IMR-90 (cell line): ENCODE data around the gene CIBAR2. TPM values are rescaled to one million over a fixed set of nuclear protein-coding genes. Genes with fewer than 3 reads are reported as not detected.

Source experiments
- ATAC-seq: fragments of 200-7000 bp; cut with Tn5 transposase; 2 replicates; pipeline ENCODE4 v1.9.1; 2020; ENCODE audit warnings: low read depth, mild to moderate bottlenecking, moderate library complexity
- BruUV-seq: library from RNA; stranded (reverse); fragments of 400-500 nt; replicated peaks from 2 replicates; lab custom pipeline; 2021; lab: Mats Ljungman, UMichigan
- CTCF ChIA-PET: fragments of 300-600 bp; formaldehyde crosslinking; extraction: SDS; loops from one replicate; lab custom pipeline; 2021; ENCODE audit warnings: antibody characterized with exemption; lab: Yijun Ruan, JAX
- POLR2A ChIA-PET: fragments of 300-600 bp; sonication (Branson Sonifier 250); formaldehyde crosslinking; loops from one replicate; lab custom pipeline; 2022; ENCODE audit warnings: antibody characterized with exemption; ENCODE audit not compliant: unreplicated experiment; lab: Charles Lee
- DNase-seq: peaks from one replicate; pipeline ENCODE4 v3.0.0; 2013
- H2AFZ ChIP-seq: replicated peaks from 2 replicates; pipeline ENCODE3; 2013; ENCODE audit warnings: low read length, mild to moderate bottlenecking; ENCODE audit not compliant: poor library complexity
- H2AK5ac ChIP-seq: 2 replicates; pipeline ENCODE4 v1.6.1; 2013; ENCODE audit warnings: low read depth, low read length, inconsistent platforms
- H2AK9ac ChIP-seq: replicated peaks from 2 replicates; pipeline ENCODE3; 2013; ENCODE audit warnings: mild to moderate bottlenecking, low read depth, low read length, moderate library complexity; ENCODE audit not compliant: poor library complexity
- H2BK120ac ChIP-seq: 2 replicates; pipeline ENCODE4 v1.6.1; 2013; ENCODE audit warnings: low read depth, low read length, inconsistent platforms
- H2BK15ac ChIP-seq: 3 replicates; pipeline ENCODE4 v1.6.1; 2013; ENCODE audit warnings: low read depth, low read length, inconsistent platforms
- H2BK20ac ChIP-seq: 2 replicates; pipeline ENCODE4 v1.6.1; 2013; ENCODE audit warnings: low read depth, mild to moderate bottlenecking, inconsistent platforms, low read length, moderate library complexity
- H2BK5ac ChIP-seq: 2 replicates; pipeline ENCODE4 v1.6.1; 2013; ENCODE audit warnings: mild to moderate bottlenecking, low read depth, low read length, inconsistent platforms; ENCODE audit not compliant: poor library complexity, severe bottlenecking
- H3K14ac ChIP-seq: replicated peaks from 2 replicates; pipeline ENCODE4 v1.6.1; 2013; ENCODE audit warnings: low read depth, low read length, inconsistent platforms
- H3K18ac ChIP-seq: 2 replicates; pipeline ENCODE4 v1.6.1; 2013; ENCODE audit warnings: low read depth, low read length, control low read depth
- H3K23ac ChIP-seq: 2 replicates; pipeline ENCODE4 v1.6.1; 2013; ENCODE audit warnings: low read depth, low read length, inconsistent platforms
- H3K27ac ChIP-seq: 2 replicates; pipeline ENCODE4 v1.5.1; 2013; ENCODE audit warnings: mild to moderate bottlenecking, control low read depth, low read length; ENCODE audit not compliant: insufficient read depth
- H3K27me3 ChIP-seq: 2 replicates; pipeline ENCODE4 v1.6.1; 2013; ENCODE audit warnings: low read length; ENCODE audit not compliant: control insufficient read depth, insufficient read depth
- H3K36me3 ChIP-seq: 2 replicates; pipeline ENCODE4 v1.6.1; 2013; ENCODE audit warnings: low read length, mixed read lengths; ENCODE audit not compliant: control insufficient read depth, insufficient read depth
- H3K4ac ChIP-seq: 2 replicates; pipeline ENCODE4 v1.6.1; 2013; ENCODE audit warnings: low read depth, low read length, inconsistent platforms
- H3K4me1 ChIP-seq: 2 replicates; pipeline ENCODE4 v1.6.1; 2013; ENCODE audit warnings: low read length, mixed read lengths; ENCODE audit not compliant: control insufficient read depth, insufficient read depth
- H3K4me2 ChIP-seq: 2 replicates; pipeline ENCODE4 v1.6.1; 2013; ENCODE audit warnings: low read depth, mild to moderate bottlenecking, control low read depth, low read length, moderate library complexity
- H3K4me3 ChIP-seq: 2 replicates; pipeline ENCODE4 v1.5.1; 2013; ENCODE audit warnings: low read depth, mild to moderate bottlenecking, control low read depth, low read length, moderate library complexity; ENCODE audit not compliant: insufficient read depth
- H3K56ac ChIP-seq: 2 replicates; pipeline ENCODE4 v1.6.1; 2013; ENCODE audit warnings: low read length, inconsistent platforms; ENCODE audit not compliant: insufficient read depth; ENCODE audit errors: extremely low read depth
- H3K79me1 ChIP-seq, 2 experiments: 2 replicates each; pipeline ENCODE4 v1.6.1; 2013; ENCODE audit warnings: low read length in 2 of 2, inconsistent platforms in 1 of 2, low read depth in 1 of 2
- H3K9ac ChIP-seq: 2 replicates; pipeline ENCODE4 v1.6.1; 2013; ENCODE audit warnings: low read depth, low read length, control low read depth
- H3K9me1 ChIP-seq: 2 replicates; pipeline ENCODE4 v1.6.1; 2013; ENCODE audit warnings: low read length, inconsistent platforms; ENCODE audit not compliant: insufficient read depth
- H3K9me3 ChIP-seq: 2 replicates; pipeline ENCODE4 v1.6.1; 2013; ENCODE audit warnings: low read length; ENCODE audit not compliant: control insufficient read depth, insufficient read depth
- H4K20me1 ChIP-seq: 2 replicates; pipeline ENCODE4 v1.6.1; 2013; ENCODE audit warnings: low read length, inconsistent platforms; ENCODE audit not compliant: insufficient read depth
- H4K5ac ChIP-seq: 2 replicates; pipeline ENCODE4 v1.6.1; 2013; ENCODE audit warnings: mild to moderate bottlenecking, low read depth, low read length, control low read depth
- H4K8ac ChIP-seq, 2 experiments: 2 replicates each; pipeline ENCODE4 v1.6.1; 2013; ENCODE audit warnings: low read depth in 2 of 2, low read length in 2 of 2, control low read depth in 1 of 2, inconsistent platforms in 1 of 2
- H4K91ac ChIP-seq: 2 replicates; pipeline ENCODE4 v1.6.1; 2013; ENCODE audit warnings: low read depth, low read length, inconsistent platforms; ENCODE audit not compliant: insufficient read depth
- BHLHE40 ChIP-seq: fragments of 150-350 bp; IDR thresholded peaks from 2 replicates; pipeline ENCODE4 v1.6.1; 2016; ENCODE audit warnings: mild to moderate bottlenecking, low read depth, low read length
- CEBPB ChIP-seq: IDR thresholded peaks from 2 replicates; pipeline ENCODE4 v1.6.1; 2012; ENCODE audit warnings: low read depth, low read length, improper control_type of control experiment
- MAFK ChIP-seq: IDR thresholded peaks from 2 replicates; pipeline ENCODE4 v1.6.1; 2012; ENCODE audit warnings: low read depth, low read length, improper control_type of control experiment
- MAZ ChIP-seq: IDR thresholded peaks from 2 replicates; pipeline ENCODE4 v1.6.1; 2012; ENCODE audit warnings: low read depth, mild to moderate bottlenecking, low read length, improper control_type of control experiment, moderate library complexity, borderline replicate concordance
- MXI1 ChIP-seq: IDR thresholded peaks from 2 replicates; pipeline ENCODE4 v1.6.1; 2012; ENCODE audit warnings: low read depth, mild to moderate bottlenecking, low read length, moderate library complexity, borderline replicate concordance
- NFE2L2 ChIP-seq: fragments of 150-350 bp; IDR thresholded peaks from 2 replicates; pipeline ENCODE4 v1.6.1; 2016; ENCODE audit warnings: low read depth, mild to moderate bottlenecking, low read length
- RCOR1 ChIP-seq: IDR thresholded peaks from 2 replicates; pipeline ENCODE4 v1.6.1; 2012; ENCODE audit warnings: mild to moderate bottlenecking, low read length, improper control_type of control experiment; ENCODE audit not compliant: insufficient replicate concordance
- WGBS, 2 experiments: methylation state at CpG; one replicate each; pipeline versions ENCODE4 v1.1.5 to v1.1.7; 2013; ENCODE audit warnings: missing lambda C conversion rate in 2 of 2; ENCODE audit not compliant: insufficient read length in 1 of 2; ENCODE audit errors: extremely low coverage in 2 of 2; 5-methylcytosine and 5-hydroxymethylcytosine counted together
- dilution Hi-C: fragments of 300-500 bp; cut with HindIII; formaldehyde crosslinking; loops from one replicate; pipeline ENCODE4 v1.14.3; 2018; ENCODE audit warnings: low sequenced_read_pairs; ENCODE audit not compliant: unreplicated experiment
- in situ Hi-C: fragments of 300-500 bp; cut with MboI; formaldehyde crosslinking; loops from 3 replicates; pipeline ENCODE4 v1.14.3; 2019; ENCODE audit warnings: low sequenced_read_pairs, inconsistent platforms, mixed read lengths
- intact Hi-C: fragments of 100-400 bp; cut with micrococcal nuclease; formaldehyde crosslinking; loops from 2 replicates; pipeline ENCODE4 v1.10.0; 2022
- polyA plus RNA-seq, 3 experiments: library from polyadenylated mRNA; depleted of rRNA; stranded (reverse); fragments of >200 nt; gene quantifications; 2 replicates each; pipeline ENCODE4 v1.2.3, GENCODE V29; 2012; ENCODE audit warnings: low replicate concordance in 1 of 3
- total RNA-seq: library from RNA; depleted of rRNA; stranded (reverse); fragments of >200 nt; gene quantifications from 2 replicates; pipeline ENCODE4 v1.2.3, GENCODE V29; 2012
- TF ChIP-seq, protein P1 (sequence below): fragments of 150-350 bp; IDR thresholded peaks from 2 replicates; pipeline ENCODE4 v1.6.1; 2016; ENCODE audit warnings: low read depth, mild to moderate bottlenecking, low read length, moderate library complexity, borderline replicate concordance
- TF ChIP-seq, protein P2 (sequence below): fragments of 150-350 bp; IDR thresholded peaks from 2 replicates; pipeline ENCODE4 v1.6.1; 2017; ENCODE audit warnings: mild to moderate bottlenecking, antibody characterized with exemption, low read length, low read depth

Gene CIBAR2
- total and polyA plus RNA-seq, 2 of the 4 experiments (the other 2 are of a cell fraction): 0.18 to 0.24 TPM

DNA sequence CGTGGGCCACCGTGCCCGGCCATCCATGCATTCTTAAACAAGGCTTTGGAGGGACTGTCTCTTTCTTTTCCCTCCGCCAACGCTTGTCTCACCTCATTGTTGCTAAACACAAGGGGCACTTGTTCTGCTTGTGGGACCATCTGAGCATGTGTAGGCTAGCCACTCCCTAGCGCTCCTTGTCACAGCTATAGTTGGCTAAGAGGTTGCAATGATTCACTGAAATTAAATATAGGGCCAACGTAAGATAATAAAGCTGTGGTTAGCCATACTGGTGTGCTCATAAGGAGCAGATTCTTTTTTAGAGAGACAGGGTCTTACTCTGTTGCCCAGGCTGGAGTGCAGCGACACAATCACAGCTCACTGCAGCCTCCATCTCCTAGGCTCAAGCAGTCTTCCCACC lies 43.5 kb downstream of the CIBAR2 start:
- peak; percentile 52 for DNase-seq
- Histone ChIP-seq H3K18ac (no peak overlapping the region), H4K5ac (no peak overlapping the region), H2AK9ac (no peak overlapping the region), H2BK5ac (no peak overlapping the region), H3K27me3 (no peaks in the 10 kb centered on the region), H3K4me1 (peaks cover 9% of the 10 kb centered on the region), H3K9ac (no peak overlapping the region), H3K14ac (no peak overlapping the region), H2BK15ac (no peak overlapping the region), H3K56ac (no peak overlapping the region), H3K27ac (no peak overlapping the region), H3K4me2 (no peak overlapping the region), H2AFZ (no peak overlapping the region), H3K4me3 (no peak overlapping the region), H3K9me3 (no peaks in the 10 kb centered on the region), H3K4ac (no peak overlapping the region), H4K8ac (no peak overlapping the region), H3K79me1 (peaks cover 0 to 9% of the 10 kb centered on the region in 2 experiments; a peak in 1 of 4 replicates), H2BK120ac (no peak overlapping the region), H2AK5ac (no peak overlapping the region), H4K91ac (no peak overlapping the region), H3K23ac (no peak overlapping the region), H4K20me1 (no peaks in the 10 kb centered on the region; the same call in 1 of the 2 replicates), H2BK20ac (no peak overlapping the region), H3K36me3 (peaks cover 13% of the 10 kb centered on the region; the same call in 1 of the 2 replicates), H3K9me1 (peaks cover 4% of the 10 kb centered on the region; the same call in 1 of the 2 replicates)
- TF ChIP-seq, protein P1, sequence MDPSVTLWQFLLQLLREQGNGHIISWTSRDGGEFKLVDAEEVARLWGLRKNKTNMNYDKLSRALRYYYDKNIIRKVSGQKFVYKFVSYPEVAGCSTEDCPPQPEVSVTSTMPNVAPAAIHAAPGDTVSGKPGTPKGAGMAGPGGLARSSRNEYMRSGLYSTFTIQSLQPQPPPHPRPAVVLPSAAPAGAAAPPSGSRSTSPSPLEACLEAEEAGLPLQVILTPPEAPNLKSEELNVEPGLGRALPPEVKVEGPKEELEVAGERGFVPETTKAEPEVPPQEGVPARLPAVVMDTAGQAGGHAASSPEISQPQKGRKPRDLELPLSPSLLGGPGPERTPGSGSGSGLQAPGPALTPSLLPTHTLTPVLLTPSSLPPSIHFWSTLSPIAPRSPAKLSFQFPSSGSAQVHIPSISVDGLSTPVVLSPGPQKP: no peak
- no peak for TF ChIP-seq MAZ
- TF ChIP-seq NFE2L2: no peak
- no peak for TF ChIP-seq BHLHE40
- TF ChIP-seq CEBPB: no peak
- no peak for TF ChIP-seq RCOR1
- TF ChIP-seq, protein P2, sequence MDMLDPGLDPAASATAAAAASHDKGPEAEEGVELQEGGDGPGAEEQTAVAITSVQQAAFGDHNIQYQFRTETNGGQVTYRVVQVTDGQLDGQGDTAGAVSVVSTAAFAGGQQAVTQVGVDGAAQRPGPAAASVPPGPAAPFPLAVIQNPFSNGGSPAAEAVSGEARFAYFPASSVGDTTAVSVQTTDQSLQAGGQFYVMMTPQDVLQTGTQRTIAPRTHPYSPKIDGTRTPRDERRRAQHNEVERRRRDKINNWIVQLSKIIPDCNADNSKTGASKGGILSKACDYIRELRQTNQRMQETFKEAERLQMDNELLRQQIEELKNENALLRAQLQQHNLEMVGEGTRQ: no peak
- no peak for TF ChIP-seq MXI1
- no peak for TF ChIP-seq MAFK
- 100% methylated on average over 3 of the region's 8 CpGs; no CpG with 5 or more reads in 1 of the 2 experiments for WGBS, 2 experiments
- CTCF ChIA-PET: no interaction called here
- BruUV-seq: no TSS peak
- ATAC-seq: no peak
- intact Hi-C loops (no loop called here), in situ Hi-C loops (no loop called here), dilution Hi-C loops (no loop called here)
- POLR2A ChIA-PET: no interaction called here
